ENCODE results near the gene SPRED2.

- TF ChIP-seq CTCF (IDR thresholded peaks at IDR 0.05) (no peak), POLR2A (IDR thresholded peaks at IDR 0.05) (no peak), POLR2AphosphoS5 (IDR thresholded peaks at IDR 0.05; ENCODE audit: insufficient read depth in 1 of 2, low read depth in 1 of 2) (no peak)
These were observed 82.5 kb downstream of the SPRED2 start for GRCh38 chr2:65349863-65350262.

Data from vagina (tissue), 2 donors.